Small intestine (tissue), 7 donors: ENCODE results near the gene LRRC31. TPM values are rescaled to one million over a fixed set of nuclear protein-coding genes. Genes with fewer than 3 reads are reported as not detected.

ENCODE experiments used
- DNase-seq, 2 donors: peaks; one replicate each; pipeline versions ENCODE4 v3.0.0 to v3.0.0-alpha.2; 2013
- FAIRE-seq: peaks from 2 replicates; lab custom pipeline; 2012; peaks lifted over from hg19 to GRCh38; lab: Jason Lieb, UNC
- H3K27ac ChIP-seq, 3 donors: one replicate each; pipeline ENCODE4 v1.5.1; 2013; ENCODE audit warnings: low read length in 2 of 3, mild to moderate bottlenecking in 2 of 3, control low read depth in 1 of 3, inconsistent platforms in 1 of 3, low read depth in 1 of 3, moderate library complexity in 1 of 3
- H3K27me3 ChIP-seq, 3 donors: one replicate each; pipeline ENCODE4 v1.6.1; 2013; ENCODE audit warnings: low read length in 3 of 3, inconsistent platforms in 1 of 3; ENCODE audit not compliant: control insufficient read depth in 3 of 3, insufficient read depth in 3 of 3
- H3K36me3 ChIP-seq, 3 donors: one replicate each; pipeline ENCODE4 v1.6.1; 2013; ENCODE audit warnings: low read length in 3 of 3, inconsistent platforms in 1 of 3, low read depth in 1 of 3, mild to moderate bottlenecking in 1 of 3, moderate library complexity in 1 of 3; ENCODE audit not compliant: control insufficient read depth in 3 of 3, insufficient read depth in 2 of 3
- H3K4me1 ChIP-seq, 3 donors: one replicate each; pipeline ENCODE4 v1.6.1; 2013; ENCODE audit warnings: low read length in 2 of 3, inconsistent platforms in 1 of 3, low read depth in 1 of 3, mild to moderate bottlenecking in 1 of 3, moderate library complexity in 1 of 3; ENCODE audit not compliant: control insufficient read depth in 3 of 3, insufficient read depth in 2 of 3
- H3K4me3 ChIP-seq, 3 donors: one replicate each; pipeline ENCODE4 v1.5.1; 2013; ENCODE audit warnings: low read length in 3 of 3, control low read depth in 1 of 3, inconsistent platforms in 1 of 3, low read depth in 1 of 3, mild to moderate bottlenecking in 1 of 3, moderate library complexity in 1 of 3
- H3K9me3 ChIP-seq, 2 donors: one replicate each; pipeline ENCODE4 v1.6.1; 2013; ENCODE audit warnings: low read depth in 1 of 2, low read length in 1 of 2; ENCODE audit not compliant: control insufficient read depth in 2 of 2, insufficient read depth in 1 of 2
- WGBS, 3 donors: extraction: QIAGEN DNeasy Blood & Tissue Kit; methylation state at CpG; one replicate each; pipeline ENCODE4 v1.1.7; 2013; 5-methylcytosine and 5-hydroxymethylcytosine counted together
- polyA plus RNA-seq, 4 donors: library from polyadenylated mRNA; stranded (reverse) in 3 of 4; unstranded in 1 of 4; fragments of 200-250 nt in 3 of 4; fragments of 120-200 nt in 1 of 4; gene quantifications; one replicate each; pipeline versions ENCODE4 v1.2.1 to v1.2.3, GENCODE V29; 2013
- donor health status: healthy with polysubstance abuse.
- donor health status: control.
- donor health status: control.
- donor health status: Bipolar disorder and iron deficiency.
- donor health status: healthy.

The LRRC31 gene
- polyA plus RNA-seq, 4 donors: 6.8 to 26.4 (median 14.6) TPM

- WGBS, 3 donors: 80 to 100% (median 91%) methylated on average over 3 of the region's 3 CpGs
- H3K4me1 ChIP-seq: no peaks in the 10 kb centered on the region
- FAIRE-seq: no peak
Observed at GRCh38 chr3:169836942-169837275, 32.8 kb downstream of the LRRC31 start.

GRCh38 chr3:169836078-169836941 lies 33.4 kb downstream of the LRRC31 start:
- FAIRE-seq (no peak), DNase-seq (no peak)
- Histone ChIP-seq H3K27me3 (no peaks in the 10 kb centered on the region), H3K4me1 (no peaks in the 10 kb centered on the region), H3K4me3 (no peak overlapping the region), H3K27ac (no peak overlapping the region), H3K9me3 (no peaks in the 10 kb centered on the region), H3K36me3 (no peaks in the 10 kb centered on the region)
- 76 to 97% (median 89%) methylated on average over 5 of the region's 5 CpGs for WGBS, 3 donors

More at GRCh38 chr3:169836942-169837275, 32.8 kb downstream of the LRRC31 start:
- H3K9me3 ChIP-seq: no peaks in the 10 kb centered on the region
- H3K27ac ChIP-seq: no peak overlapping the region
- no peaks in the 10 kb centered on the region for H3K27me3 ChIP-seq
- DNase-seq: no peak
- H3K36me3 ChIP-seq: no peaks in the 10 kb centered on the region
- H3K4me3 ChIP-seq: no peak overlapping the region

GRCh38 chr3:169835533-169835932 lies 34.2 kb downstream of the LRRC31 start:
- Histone ChIP-seq H3K36me3 (no peaks in the 10 kb centered on the region), H3K4me3 (no peak overlapping the region)
- 12 to 45% (median 30%) methylated on average over 1 of the region's 1 CpG for WGBS, 3 donors

DNA sequence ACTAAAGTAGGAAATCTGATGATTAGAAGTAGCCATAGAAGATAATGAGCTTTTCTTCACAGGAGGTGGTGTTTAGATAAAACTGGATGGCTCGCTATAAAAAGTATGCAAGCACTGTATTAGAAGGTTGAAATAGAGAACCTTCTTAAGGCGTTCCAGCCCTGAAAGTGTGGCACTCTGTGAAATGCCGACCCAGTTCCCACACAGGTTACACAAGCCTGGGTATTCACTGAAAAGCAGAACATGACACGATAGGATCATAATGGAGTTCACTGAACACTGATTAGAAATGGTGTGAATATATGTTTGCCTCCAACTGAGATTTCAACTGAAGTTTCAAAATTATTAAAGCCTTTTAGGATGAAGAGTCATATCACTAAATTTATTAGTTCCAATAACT lies 42.0 kb downstream of the LRRC31 start:
- DNase-seq (no peak), FAIRE-seq (no peak)
- Histone ChIP-seq H3K36me3 (no peaks in the 10 kb centered on the region), H3K27ac (no peak overlapping the region), H3K9me3 (no peaks in the 10 kb centered on the region), H3K4me3 (no peak overlapping the region), H3K4me1 (no peaks in the 10 kb centered on the region), H3K27me3 (peaks cover 0 to under 1% (median 0%) of the 10 kb centered on the region in 3 donors)
- 77 to 92% (median 92%) methylated on average over 4 of the region's 4 CpGs for WGBS, 3 donors

More at GRCh38 chr3:169835533-169835932, 34.2 kb downstream of the LRRC31 start:
- Histone ChIP-seq H3K27me3 (no peaks in the 10 kb centered on the region), H3K27ac (no peak overlapping the region), H3K9me3 (no peaks in the 10 kb centered on the region), H3K4me1 (no peaks in the 10 kb centered on the region)
- DNase-seq (no peak), FAIRE-seq (no peak)

GRCh38 chr3:169825316-169825715 lies 44.4 kb downstream of the LRRC31 start:
- Histone ChIP-seq H3K27ac (no peak overlapping the region), H3K4me1 (no peaks in the 10 kb centered on the region), H3K9me3 (no peaks in the 10 kb centered on the region), H3K36me3 (no peaks in the 10 kb centered on the region), H3K4me3 (no peak overlapping the region), H3K27me3 (peaks cover 0 to 3% (median 0%) of the 10 kb centered on the region in 3 donors)
- no peak for FAIRE-seq
- DNase-seq: no peak
- WGBS, 3 donors: 78 to 87% (median 82%) methylated on average over 3 of the region's 3 CpGs

DNA sequence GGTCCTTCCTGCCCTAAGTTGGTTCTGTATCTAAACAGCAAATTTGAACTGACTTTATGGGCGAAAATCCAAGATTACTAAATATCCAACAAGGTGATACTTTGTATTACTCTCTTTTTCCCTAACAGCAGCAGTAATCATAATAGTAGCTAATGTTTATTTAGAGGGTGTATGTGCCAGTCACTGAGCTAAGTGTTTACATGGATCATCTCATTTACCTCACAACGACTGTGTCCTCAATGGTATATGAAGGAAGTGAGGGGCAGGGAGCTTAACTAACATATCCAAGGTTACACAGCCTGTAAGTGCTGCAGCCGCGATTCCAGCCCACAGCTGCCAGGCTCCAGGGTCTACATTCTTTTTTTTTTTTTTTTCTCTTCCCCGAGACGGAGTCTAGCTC lies 46.8 kb downstream of the LRRC31 start:
- DNase-seq (peak in 1 of 2 donors; percentile 12), FAIRE-seq (no peak)
- Histone ChIP-seq H3K4me1 (no peaks in the 10 kb centered on the region), H3K36me3 (no peaks in the 10 kb centered on the region), H3K27me3 (peaks cover 0 to 3% (median 2%) of the 10 kb centered on the region in 3 donors), H3K4me3 (no peak overlapping the region), H3K9me3 (no peaks in the 10 kb centered on the region), H3K27ac (no peak overlapping the region)
- WGBS, 3 donors: 70 to 79% (median 76%) methylated on average over 6 of the region's 6 CpGs

GRCh38 chr3:169822540-169822939 lies 47.2 kb downstream of the LRRC31 start:
- 88 to 96% (median 93%) methylated on average over 20 of the region's 20 CpGs for WGBS, 3 donors
- peaks cover 0 to 5% (median 3%) of the 10 kb centered on the region in 3 donors for H3K27me3 ChIP-seq
- no peaks in the 10 kb centered on the region for H3K36me3 ChIP-seq
- no peak overlapping the region for H3K4me3 ChIP-seq
- H3K4me1 ChIP-seq: no peaks in the 10 kb centered on the region
- DNase-seq (no peak), FAIRE-seq (no peak)
- no peak overlapping the region for H3K27ac ChIP-seq
- no peaks in the 10 kb centered on the region for H3K9me3 ChIP-seq

DNA sequence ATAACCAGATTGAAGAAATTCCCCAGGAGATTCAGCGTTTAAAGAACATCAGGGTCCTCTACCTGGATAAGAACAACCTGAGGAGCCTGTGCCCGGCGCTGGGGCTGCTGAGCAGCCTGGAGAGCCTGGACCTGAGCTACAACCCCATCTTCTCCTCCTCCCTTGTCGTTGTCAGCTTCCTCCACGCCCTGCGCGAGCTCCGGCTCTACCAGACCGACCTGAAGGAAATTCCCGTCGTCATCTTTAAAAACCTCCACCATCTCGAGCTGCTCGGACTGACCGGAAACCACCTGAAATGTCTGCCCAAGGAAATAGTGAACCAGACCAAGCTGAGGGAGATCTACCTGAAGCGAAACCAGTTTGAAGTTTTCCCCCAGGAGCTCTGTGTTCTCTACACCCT lies 47.6 kb downstream of the LRRC31 start:
- no peak for DNase-seq

More for the DNA sequence above, 47.6 kb downstream of the LRRC31 start:
- Histone ChIP-seq H3K27ac (no peak overlapping the region), H3K27me3 (peaks cover 0 to 5% (median 3%) of the 10 kb centered on the region in 3 donors), H3K36me3 (no peaks in the 10 kb centered on the region), H3K4me3 (no peak overlapping the region), H3K9me3 (no peaks in the 10 kb centered on the region), H3K4me1 (no peaks in the 10 kb centered on the region)
- FAIRE-seq: no peak
- WGBS, 3 donors: 89 to 94% (median 93%) methylated on average over 15 of the region's 15 CpGs
